Erythroblast (primary cell): ENCODE results near the gene TADA2A.
"Not testable (repeated sequence)": the region's sequence is repeated elsewhere in the genome, so short reads cannot be mapped to it uniquely, and the experiment has no call there.

Experiments
- GATA1 ChIP-seq: IDR thresholded peaks from 2 replicates; pipeline ENCODE4 v1.6.1; 2011; ENCODE audit warnings: low read depth, mild to moderate bottlenecking, control low read depth, low read length, moderate library complexity
- POLR2A ChIP-seq: IDR thresholded peaks from 2 replicates; pipeline ENCODE4 v1.6.1; 2011; ENCODE audit warnings: mild to moderate bottlenecking, low read length

DNA sequence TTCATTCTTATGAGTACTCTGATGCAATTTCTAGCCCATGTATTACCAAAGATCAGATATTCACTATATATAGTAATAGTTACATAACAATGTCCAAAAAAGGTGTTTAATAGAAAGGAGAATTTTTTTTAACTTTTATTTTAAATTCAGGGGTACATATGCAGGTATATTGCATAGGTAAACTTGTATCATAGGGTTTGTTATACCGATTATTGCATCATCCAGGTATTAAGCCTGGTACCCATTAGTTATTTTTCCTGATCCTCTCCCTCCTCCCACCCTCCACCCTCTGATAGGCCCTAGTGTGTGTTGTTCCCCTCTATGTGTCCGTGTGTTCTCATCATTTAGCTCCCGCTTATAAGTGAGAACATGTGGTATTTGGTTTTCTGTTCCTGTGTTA lies 51.1 kb downstream of the TADA2A start:
- not testable (repeated sequence) for TF ChIP-seq POLR2A, GATA1
